Neutrophil (primary cell): Measurements from ENCODE around the gene HSD17B14.

ENCODE experiments used
- H3K27ac ChIP-seq: fragments of 200-600 bp; sonication (generic); 2 replicates; pipeline ENCODE4 v1.5.1; 2016; ENCODE audit warnings: mild to moderate bottlenecking, moderate library complexity
- H3K27me3 ChIP-seq: fragments of 200-600 bp; sonication (generic); 2 replicates; pipeline ENCODE4 v1.6.0; 2016; ENCODE audit warnings: mild to moderate bottlenecking
- H3K36me3 ChIP-seq: fragments of 200-600 bp; sonication (generic); 2 replicates; pipeline ENCODE4 v1.5.1; 2017
- H3K4me1 ChIP-seq, 2 experiments: fragments of 200-600 bp in 1 of 2; sonication (generic) in 1 of 2; 1 replicate in 1 of 2; 2 replicates in 1 of 2; pipeline versions ENCODE4 v1.5.1 to v1.6.1; 2013 to 2016; ENCODE audit warnings: low read depth in 1 of 2, low read length in 1 of 2, mild to moderate bottlenecking in 1 of 2, moderate library complexity in 1 of 2; ENCODE audit not compliant: control insufficient read depth in 1 of 2, insufficient read depth in 1 of 2
- H3K4me3 ChIP-seq, 2 experiments: fragments of 200-600 bp in 1 of 2; sonication (generic) in 1 of 2; 1 replicate in 1 of 2; 2 replicates in 1 of 2; pipeline ENCODE4 v1.5.1; 2013 to 2016; ENCODE audit warnings: low read depth in 1 of 2, low read length in 1 of 2, mild to moderate bottlenecking in 1 of 2, moderate library complexity in 1 of 2
- H3K9me3 ChIP-seq: fragments of 200-600 bp; sonication (generic); 2 replicates; pipeline ENCODE4 v1.5.1; 2016
- TF ChIP-seq, protein P1 (sequence below): fragments of 200-600 bp; sonication (generic); IDR thresholded peaks from 2 replicates; pipeline ENCODE4 v1.5.1; 2016; ENCODE audit warnings: antibody characterized with exemption

Gene HSD17B14

GRCh38 chr19:48779636-48780035 is 56.7 kb downstream of the HSD17B14 start:
- TF ChIP-seq, protein P1, sequence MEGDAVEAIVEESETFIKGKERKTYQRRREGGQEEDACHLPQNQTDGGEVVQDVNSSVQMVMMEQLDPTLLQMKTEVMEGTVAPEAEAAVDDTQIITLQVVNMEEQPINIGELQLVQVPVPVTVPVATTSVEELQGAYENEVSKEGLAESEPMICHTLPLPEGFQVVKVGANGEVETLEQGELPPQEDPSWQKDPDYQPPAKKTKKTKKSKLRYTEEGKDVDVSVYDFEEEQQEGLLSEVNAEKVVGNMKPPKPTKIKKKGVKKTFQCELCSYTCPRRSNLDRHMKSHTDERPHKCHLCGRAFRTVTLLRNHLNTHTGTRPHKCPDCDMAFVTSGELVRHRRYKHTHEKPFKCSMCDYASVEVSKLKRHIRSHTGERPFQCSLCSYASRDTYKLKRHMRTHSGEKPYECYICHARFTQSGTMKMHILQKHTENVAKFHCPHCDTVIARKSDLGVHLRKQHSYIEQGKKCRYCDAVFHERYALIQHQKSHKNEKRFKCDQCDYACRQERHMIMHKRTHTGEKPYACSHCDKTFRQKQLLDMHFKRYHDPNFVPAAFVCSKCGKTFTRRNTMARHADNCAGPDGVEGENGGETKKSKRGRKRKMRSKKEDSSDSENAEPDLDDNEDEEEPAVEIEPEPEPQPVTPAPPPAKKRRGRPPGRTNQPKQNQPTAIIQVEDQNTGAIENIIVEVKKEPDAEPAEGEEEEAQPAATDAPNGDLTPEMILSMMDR: no peak

DNA sequence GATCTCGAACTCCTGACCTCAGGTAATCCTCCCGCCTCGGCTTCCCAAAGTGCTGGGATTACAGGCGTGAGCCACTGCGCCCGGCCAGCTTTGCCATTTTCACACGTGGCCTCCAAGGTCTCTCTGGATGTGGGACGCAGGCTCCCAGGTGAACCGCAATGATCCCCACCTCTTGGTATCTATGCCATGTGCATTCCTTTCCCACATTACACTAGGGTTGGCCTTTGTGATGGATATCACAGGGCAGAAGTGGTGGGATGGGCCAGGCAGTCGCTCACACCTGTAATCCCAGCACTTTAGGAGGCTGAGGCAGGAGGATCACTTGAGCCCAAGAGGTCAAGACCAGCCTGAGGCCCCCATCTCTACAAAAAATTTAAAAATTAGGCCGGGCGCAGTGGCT is 58.6 kb downstream of the HSD17B14 start:
- Histone ChIP-seq H3K36me3 (no peaks in the 10 kb centered on the region), H3K4me3 (no peak overlapping the region)
- TF ChIP-seq, protein P1: no peak

More at GRCh38 chr19:48779636-48780035, 56.7 kb downstream of the HSD17B14 start:
- no peak overlapping the region for H3K4me3 ChIP-seq
- no peak overlapping the region for H3K27ac ChIP-seq
- no peaks in the 10 kb centered on the region for H3K9me3 ChIP-seq
- H3K4me1 ChIP-seq: no peaks in the 10 kb centered on the region
- H3K27me3 ChIP-seq: peaks cover 14% of the 10 kb centered on the region
- H3K36me3 ChIP-seq: no peaks in the 10 kb centered on the region

GRCh38 chr19:48777139-48777538 is 59.2 kb downstream of the HSD17B14 start:
- Histone ChIP-seq H3K36me3 (no peaks in the 10 kb centered on the region), H3K4me3 (no peak overlapping the region), H3K4me1 (no peaks in the 10 kb centered on the region), H3K27me3 (peaks cover 6% of the 10 kb centered on the region), H3K9me3 (no peaks in the 10 kb centered on the region), H3K27ac (no peak overlapping the region)
- TF ChIP-seq, protein P1: no peak

More for the DNA sequence above, 58.6 kb downstream of the HSD17B14 start:
- Histone ChIP-seq H3K27me3 (peaks cover 10% of the 10 kb centered on the region), H3K27ac (no peak overlapping the region), H3K4me1 (no peaks in the 10 kb centered on the region), H3K9me3 (no peaks in the 10 kb centered on the region)

DNA sequence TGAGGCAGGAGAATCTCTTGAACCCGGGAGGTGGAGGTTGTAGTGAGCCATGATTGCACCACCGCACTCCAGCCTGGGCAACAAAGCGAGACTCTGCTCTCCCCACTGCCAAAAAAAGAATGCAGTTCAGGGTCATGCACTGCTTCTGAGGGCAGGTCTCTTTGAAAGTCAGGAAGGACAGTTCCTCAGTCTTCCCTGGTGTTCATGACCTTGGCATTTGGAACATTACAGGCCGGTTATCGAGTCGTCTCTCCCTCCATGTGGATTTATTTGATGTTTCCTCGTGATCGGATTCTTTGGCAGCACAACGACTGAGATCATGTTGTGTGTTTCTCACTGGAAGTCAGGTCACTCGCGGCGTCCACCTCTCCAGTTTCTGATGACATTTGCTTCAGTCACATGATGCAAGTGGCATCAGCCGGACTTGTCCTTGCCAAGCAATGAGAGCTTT is 63.8 kb downstream of the HSD17B14 start:
- no peak overlapping the region for H3K4me3 ChIP-seq
- H3K27me3 ChIP-seq: peaks cover 30% of the 10 kb centered on the region
- H3K27ac ChIP-seq: no peak overlapping the region
- H3K4me1 ChIP-seq: no peaks in the 10 kb centered on the region
- H3K9me3 ChIP-seq: no peaks in the 10 kb centered on the region
- H3K36me3 ChIP-seq: no peaks in the 10 kb centered on the region
- TF ChIP-seq, protein P1: no peak

DNA sequence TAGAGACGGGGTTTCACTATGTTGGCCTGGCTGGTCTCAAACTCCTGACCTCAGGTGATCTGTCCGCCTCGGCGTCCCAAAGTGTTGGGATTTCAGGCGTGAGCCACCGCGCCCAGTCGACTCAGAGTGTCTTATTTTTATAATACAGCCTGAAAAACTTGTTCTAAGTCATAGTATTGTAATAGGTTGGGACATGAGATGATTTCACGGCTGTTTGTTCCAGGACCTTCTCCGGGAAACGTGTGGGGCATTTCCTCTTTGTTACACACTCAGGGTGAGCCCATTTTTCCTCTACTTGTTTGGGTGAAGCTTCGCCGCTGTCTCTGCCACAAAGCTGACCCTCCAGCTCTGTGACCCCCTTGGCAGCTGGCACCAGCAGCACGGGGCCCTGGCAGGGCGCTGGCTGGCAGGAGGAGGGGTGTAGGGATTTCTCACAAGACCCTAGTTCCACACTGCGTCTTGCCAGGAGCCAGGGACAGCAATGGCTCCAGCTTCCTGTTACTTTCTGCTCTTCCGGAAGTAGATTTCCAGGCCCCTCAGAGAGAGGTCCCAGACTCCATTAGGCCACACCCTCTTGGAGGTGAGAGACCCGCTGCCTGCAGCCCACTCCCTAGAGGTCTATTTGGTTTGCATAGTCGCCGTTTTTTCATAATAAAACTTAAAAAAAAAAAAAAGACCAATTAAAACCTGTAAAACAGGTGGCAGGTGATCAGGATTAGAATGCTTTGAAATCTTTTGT is 65.4 kb downstream of the HSD17B14 start:
- TF ChIP-seq, protein P1: no peak
- no peak overlapping the region for H3K4me3 ChIP-seq
- H3K4me1 ChIP-seq: no peaks in the 10 kb centered on the region
- no peaks in the 10 kb centered on the region for H3K36me3 ChIP-seq
- H3K27me3 ChIP-seq: peaks cover 36% of the 10 kb centered on the region
- H3K9me3 ChIP-seq: no peaks in the 10 kb centered on the region
- H3K27ac ChIP-seq: no peak overlapping the region
